RWPE2 (cell line): Measurements from ENCODE around the gene SNTB2.

Experiments used
- ATAC-seq: fragments of 200-7000 bp; cut with Tn5 transposase; 3 replicates; pipeline ENCODE4 v1.9.1; 2021; ENCODE audit warnings: low read depth
- DNase-seq: peaks from one replicate; pipeline ENCODE4 v3.0.0-alpha.2; 2020; ENCODE audit warnings: low spot score
- H3K27ac ChIP-seq: fragments of 450-650 bp; 2 replicates; pipeline ENCODE4 v1.5.1; 2017; ENCODE audit warnings: mild to moderate bottlenecking; ENCODE audit not compliant: poor library complexity, severe bottlenecking
- H3K27me3 ChIP-seq: fragments of 250-450 bp; sonication (Bioruptor Pico); 2 replicates; pipeline ENCODE4 v1.5.1; 2021; ENCODE audit warnings: mild to moderate bottlenecking, moderate library complexity; ENCODE audit not compliant: insufficient read depth, poor library complexity, severe bottlenecking
- H3K36me3 ChIP-seq: fragments of 250-450 bp; sonication (Bioruptor Pico); 2 replicates; pipeline ENCODE4 v1.5.1; 2020; ENCODE audit warnings: low read depth, mild to moderate bottlenecking, moderate library complexity
- H3K4me1 ChIP-seq: fragments of 250-450 bp; sonication (Bioruptor Pico); 2 replicates; pipeline ENCODE4 v1.5.1; 2021; ENCODE audit warnings: mild to moderate bottlenecking, moderate library complexity; ENCODE audit not compliant: insufficient read depth, poor library complexity, severe bottlenecking
- H3K4me3 ChIP-seq: fragments of 250-450 bp; sonication (Bioruptor Pico); 2 replicates; pipeline ENCODE4 v1.5.1; 2021; ENCODE audit warnings: mild to moderate bottlenecking, moderate library complexity; ENCODE audit not compliant: severe bottlenecking
- H3K9me3 ChIP-seq: fragments of 250-450 bp; sonication (Bioruptor Pico); 2 replicates; pipeline ENCODE4 v1.5.1; 2021; ENCODE audit warnings: mild to moderate bottlenecking, moderate library complexity; ENCODE audit not compliant: severe bottlenecking
- CTCF ChIP-seq: fragments of 450-650 bp; IDR thresholded peaks from one replicate; pipeline ENCODE4 v1.5.1; 2017; ENCODE audit warnings: mild to moderate bottlenecking, moderate library complexity; ENCODE audit not compliant: poor library complexity, severe bottlenecking

The SNTB2 gene

DNA sequence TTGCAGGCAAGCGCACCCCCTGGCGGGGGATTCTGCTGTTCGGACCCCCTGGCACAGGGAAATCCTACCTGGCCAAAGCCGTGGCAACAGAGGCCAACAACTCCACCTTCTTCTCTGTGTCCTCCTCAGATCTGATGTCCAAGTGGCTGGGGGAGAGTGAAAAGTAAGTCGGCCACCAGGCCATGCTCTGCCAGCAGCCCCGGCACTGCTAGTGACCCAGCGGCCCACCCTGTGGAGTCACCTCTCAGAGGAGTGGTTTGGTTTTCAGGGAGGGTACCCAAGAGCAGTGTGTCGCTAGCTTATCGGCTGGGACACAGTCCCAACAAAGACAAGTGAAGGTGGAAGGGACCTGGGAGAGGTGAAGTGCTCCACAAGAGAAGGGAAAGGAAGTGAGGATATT, 132.4 kb downstream of the SNTB2 start:
- Histone ChIP-seq H3K4me3 (no peak overlapping the region), H3K36me3 (peaks cover 94% of the 10 kb centered on the region), H3K4me1 (no peaks in the 10 kb centered on the region), H3K27me3 (no peaks in the 10 kb centered on the region), H3K9me3 (no peaks in the 10 kb centered on the region), H3K27ac (no peak overlapping the region)
- no peak for TF ChIP-seq CTCF
- ATAC-seq = no peak
- no peak for DNase-seq

- H3K4me3 ChIP-seq = no peak overlapping the region
- H3K36me3 ChIP-seq = peaks cover 94% of the 10 kb centered on the region
- H3K27ac ChIP-seq = no peak overlapping the region
- H3K9me3 ChIP-seq = no peaks in the 10 kb centered on the region
- TF ChIP-seq CTCF = no peak
- no peaks in the 10 kb centered on the region for H3K4me1 ChIP-seq
- DNase-seq (no peak), ATAC-seq (no peak)
- no peaks in the 10 kb centered on the region for H3K27me3 ChIP-seq
Observed at GRCh38 chr16:69319826-69320739, 133.1 kb downstream of the SNTB2 start.

DNA sequence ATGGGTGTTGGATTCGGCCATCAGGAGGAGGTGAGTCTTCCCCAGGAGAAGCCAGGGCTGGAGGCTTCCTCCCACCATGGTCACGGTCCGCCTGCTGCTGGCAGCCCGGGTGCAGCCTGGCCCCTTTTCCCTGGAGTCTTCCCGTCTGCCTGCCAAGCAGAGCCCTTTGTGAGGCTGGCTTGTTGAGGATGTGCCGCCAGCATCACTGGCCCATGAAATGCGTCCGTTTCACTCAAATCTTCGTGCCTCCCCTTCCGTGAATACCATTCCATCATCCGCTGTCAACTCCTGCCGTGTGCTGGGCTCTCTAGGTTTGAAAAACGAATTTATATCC, 133.7 kb downstream of the SNTB2 start:
- Histone ChIP-seq H3K9me3 (no peaks in the 10 kb centered on the region), H3K4me1 (no peaks in the 10 kb centered on the region), H3K27ac (no peak overlapping the region), H3K4me3 (no peak overlapping the region), H3K36me3 (peaks cover 96% of the 10 kb centered on the region), H3K27me3 (no peaks in the 10 kb centered on the region)
- TF ChIP-seq CTCF = no peak
- no peak for ATAC-seq
- no peak for DNase-seq

GRCh38 chr16:69321080-69321479, 134.1 kb downstream of the SNTB2 start:
- Histone ChIP-seq H3K27me3 (no peaks in the 10 kb centered on the region), H3K4me1 (no peaks in the 10 kb centered on the region), H3K9me3 (no peaks in the 10 kb centered on the region), H3K27ac (no peak overlapping the region), H3K36me3 (peaks cover 96% of the 10 kb centered on the region), H3K4me3 (no peak overlapping the region)
- ATAC-seq (no peak), DNase-seq (no peak)
- no peak for TF ChIP-seq CTCF

GRCh38 chr16:69322343-69322742, 135.4 kb downstream of the SNTB2 start:
- Histone ChIP-seq H3K9me3 (no peaks in the 10 kb centered on the region), H3K36me3 (peaks cover 95% of the 10 kb centered on the region), H3K27me3 (no peaks in the 10 kb centered on the region), H3K4me3 (no peak overlapping the region), H3K27ac (no peak overlapping the region), H3K4me1 (peaks cover 5% of the 10 kb centered on the region)
- no peak for DNase-seq
- no peak for TF ChIP-seq CTCF
- ATAC-seq = no peak
